ENCODE measurements around the gene OR13C9. TPM values are rescaled to one million over a fixed set of nuclear protein-coding genes. Genes with fewer than 3 reads are reported as not detected.

OR13C9 gene
- total and polyA plus RNA-seq, 5 donors from 2014 or later = not detected

- DNase-seq = no peak
- H3K4me3 ChIP-seq (ENCODE audit: low read depth, low read length) = no peak overlapping the region
- H3K27ac ChIP-seq (ENCODE audit: insufficient read depth, low read length, poor library complexity, severe bottlenecking) = no peak overlapping the region
- H3K4me1 ChIP-seq (ENCODE audit: control insufficient read depth, insufficient read depth, low read length, poor library complexity, severe bottlenecking) = no peaks in the 10 kb centered on the region
- Mint-ChIP-seq H3K27ac (no peak overlapping the region), H3K4me1 (no peaks in the 10 kb centered on the region), H3K36me3 (no peaks in the 10 kb centered on the region), H3K4me3 (no peak overlapping the region), H3K27me3 (peaks cover 8% of the 10 kb centered on the region), H3K9me3 (no peaks in the 10 kb centered on the region)
- no peak for ATAC-seq (ENCODE audit: low read depth in 2 of 2)
- H3K27me3 ChIP-seq (ENCODE audit: control insufficient read depth, insufficient read depth, low read length) = no peaks in the 10 kb centered on the region
- H3K36me3 ChIP-seq (ENCODE audit: control insufficient read depth, insufficient read depth, low read length) = no peaks in the 10 kb centered on the region
- H3K9me3 ChIP-seq (ENCODE audit: control insufficient read depth in 2 of 2, low read length in 2 of 2) = no peaks in the 10 kb centered on the region
Observed at GRCh38 chr9:104580562-104580961, 37.4 kb downstream of the OR13C9 start.

- Histone ChIP-seq H3K4me1 (ENCODE audit: control insufficient read depth, insufficient read depth, low read length, poor library complexity, severe bottlenecking) (no peaks in the 10 kb centered on the region), H3K27me3 (ENCODE audit: control insufficient read depth, insufficient read depth, low read length) (no peaks in the 10 kb centered on the region), H3K9me3 (ENCODE audit: control insufficient read depth in 2 of 2, low read length in 2 of 2) (no peaks in the 10 kb centered on the region), H3K36me3 (ENCODE audit: control insufficient read depth, insufficient read depth, low read length) (no peaks in the 10 kb centered on the region), H3K4me3 (ENCODE audit: low read depth, low read length) (no peak overlapping the region), H3K27ac (ENCODE audit: insufficient read depth, low read length, poor library complexity, severe bottlenecking) (no peak overlapping the region)
- Mint-ChIP-seq H3K4me3 (no peak overlapping the region), H3K27ac (no peak overlapping the region), H3K27me3 (peaks cover 4% of the 10 kb centered on the region), H3K9me3 (peaks cover 0 to 12% (median 2%) of the 10 kb centered on the region in 7 donors), H3K36me3 (no peaks in the 10 kb centered on the region), H3K4me1 (no peaks in the 10 kb centered on the region)
- ATAC-seq (ENCODE audit: low read depth in 2 of 2) (no peak), DNase-seq (no peak)
Observed at GRCh38 chr9:104577263-104577662, 40.7 kb downstream of the OR13C9 start.

GRCh38 chr9:104575456-104575855 lies 42.5 kb downstream of the OR13C9 start:
- Mint-ChIP-seq H3K36me3 (no peaks in the 10 kb centered on the region), H3K4me1 (no peaks in the 10 kb centered on the region), H3K27ac (no peak overlapping the region), H3K9me3 (peaks cover 0 to 14% (median 6%) of the 10 kb centered on the region in 7 donors), H3K4me3 (no peak overlapping the region), H3K27me3 (peaks cover 4% of the 10 kb centered on the region)
- Histone ChIP-seq H3K27me3 (ENCODE audit: control insufficient read depth, insufficient read depth, low read length) (no peaks in the 10 kb centered on the region), H3K36me3 (ENCODE audit: control insufficient read depth, insufficient read depth, low read length) (no peaks in the 10 kb centered on the region), H3K4me3 (ENCODE audit: low read depth, low read length) (no peak overlapping the region), H3K4me1 (ENCODE audit: control insufficient read depth, insufficient read depth, low read length, poor library complexity, severe bottlenecking) (no peaks in the 10 kb centered on the region), H3K9me3 (ENCODE audit: control insufficient read depth in 2 of 2, low read length in 2 of 2) (peaks cover 0 to 3% of the 10 kb centered on the region in 2 experiments), H3K27ac (ENCODE audit: insufficient read depth, low read length, poor library complexity, severe bottlenecking) (no peak overlapping the region)
- ATAC-seq (ENCODE audit: low read depth in 2 of 2) (no peak), DNase-seq (no peak)

GRCh38 chr9:104572612-104573011 lies 45.4 kb downstream of the OR13C9 start:
- Mint-ChIP-seq H3K4me1 (no peaks in the 10 kb centered on the region), H3K27me3 (no peaks in the 10 kb centered on the region), H3K27ac (no peak overlapping the region), H3K9me3 (peaks cover 0 to 14% (median 6%) of the 10 kb centered on the region in 7 donors), H3K36me3 (no peaks in the 10 kb centered on the region), H3K4me3 (no peak overlapping the region)
- no peaks in the 10 kb centered on the region for H3K4me1 ChIP-seq (ENCODE audit: control insufficient read depth, insufficient read depth, low read length, poor library complexity, severe bottlenecking)
- DNase-seq = no peak
- H3K27me3 ChIP-seq (ENCODE audit: control insufficient read depth, insufficient read depth, low read length) = no peaks in the 10 kb centered on the region
- H3K9me3 ChIP-seq (ENCODE audit: control insufficient read depth in 2 of 2, low read length in 2 of 2) = peaks cover 0 to 3% of the 10 kb centered on the region in 2 experiments
- H3K36me3 ChIP-seq (ENCODE audit: control insufficient read depth, insufficient read depth, low read length) = no peaks in the 10 kb centered on the region
- no peak overlapping the region for H3K27ac ChIP-seq (ENCODE audit: insufficient read depth, low read length, poor library complexity, severe bottlenecking)
- no peak overlapping the region for H3K4me3 ChIP-seq (ENCODE audit: low read depth, low read length)
- no peak for ATAC-seq (ENCODE audit: low read depth in 2 of 2)

GRCh38 chr9:104568868-104569267 lies 49.1 kb downstream of the OR13C9 start, which contains the start of gene OR13C8:
Gene OR13C8 (plus strand): TSS chr9:104569168. CDS start chr9:104569168, 0 bp downstream.
- peaks cover 0 to 14% (median 4%) of the 10 kb centered on the region in 7 donors for H3K9me3 Mint-ChIP-seq
- H3K4me3 Mint-ChIP-seq = no peak within 1 kb of the TSS
- Histone ChIP-seq H3K27me3 (ENCODE audit: control insufficient read depth, insufficient read depth, low read length) (no peaks in the 10 kb centered on the region), H3K4me1 (ENCODE audit: control insufficient read depth, insufficient read depth, low read length, poor library complexity, severe bottlenecking) (no peaks in the 10 kb centered on the region), H3K9me3 (ENCODE audit: control insufficient read depth in 2 of 2, low read length in 2 of 2) (peaks cover 0 to 3% of the 10 kb centered on the region in 2 experiments), H3K36me3 (ENCODE audit: control insufficient read depth, insufficient read depth, low read length) (no peaks in the 10 kb centered on the region), H3K27ac (ENCODE audit: insufficient read depth, low read length, poor library complexity, severe bottlenecking) (no peak within 1 kb of the TSS), H3K4me3 (ENCODE audit: low read depth, low read length) (no peak within 1 kb of the TSS)
- no peak for DNase-seq
- no peak within 1 kb of the TSS for H3K27ac Mint-ChIP-seq
- no peaks in the 10 kb centered on the region for H3K4me1 Mint-ChIP-seq
- H3K27me3 Mint-ChIP-seq = no peaks in the 10 kb centered on the region
- H3K36me3 Mint-ChIP-seq = no peaks in the 10 kb centered on the region
- no peak for ATAC-seq (ENCODE audit: low read depth in 2 of 2)

Other genes with a start within 250 kb of the OR13C9 start
- gene OR13F1, start 113.9 kb downstream of the OR13C9 start, total RNA-seq = not detected
- gene OR13F1, start 113.9 kb downstream of the OR13C9 start, polyA plus RNA-seq = not detected
- not detected for gene OR13C4, start 91.0 kb downstream of the OR13C9 start, total RNA-seq
- gene OR13C4, start 91.0 kb downstream of the OR13C9 start, polyA plus RNA-seq = not detected
- not detected for gene OR13C3, start 81.3 kb downstream of the OR13C9 start, total RNA-seq
- gene OR13C3, start 81.3 kb downstream of the OR13C9 start, polyA plus RNA-seq = not detected
- not detected for gene OR13C8, start 49.0 kb downstream of the OR13C9 start, total RNA-seq
- not detected for gene OR13C8, start 49.0 kb downstream of the OR13C9 start, polyA plus RNA-seq
- gene OR13C5, start 18.8 kb downstream of the OR13C9 start, total RNA-seq = not detected
- gene OR13C5, start 18.8 kb downstream of the OR13C9 start, polyA plus RNA-seq = not detected
- gene OR13C2, start 12.6 kb downstream of the OR13C9 start, total RNA-seq = not detected
- not detected for gene OR13C2, start 12.6 kb downstream of the OR13C9 start, polyA plus RNA-seq
- not detected for gene OR13D1, start 76.3 kb upstream of the OR13C9 start, total RNA-seq
- gene OR13D1, start 76.3 kb upstream of the OR13C9 start, polyA plus RNA-seq = not detected
- gene NIPSNAP3A, start 129.5 kb upstream of the OR13C9 start, total RNA-seq = 8.8 TPM
- 10 to 100 TPM; 16.0 to 27.1 (median 18.8) TPM for gene NIPSNAP3A, start 129.5 kb upstream of the OR13C9 start, polyA plus RNA-seq
- gene NIPSNAP3B, start 145.9 kb upstream of the OR13C9 start, total RNA-seq = 0.79 TPM
- gene NIPSNAP3B, start 145.9 kb upstream of the OR13C9 start, polyA plus RNA-seq = 1 to 10 TPM in 1 of 4 donors, under 1 TPM in 3; 0.15 to 2.6 (median 0.21) TPM

All from CD4-positive, CD25-positive, alpha-beta regulatory T cell (primary cell).